IPS-18c (cell line): ENCODE measurements around the gene DPP8.
"Not testable (repeated sequence)": the region's sequence is repeated elsewhere in the genome, so short reads cannot be mapped to it uniquely, and the experiment has no call there.

Source experiments
- H3K4me3 ChIP-seq: 2 replicates; pipeline ENCODE4 v1.7.0; 2013; ENCODE audit warnings: low read depth, mild to moderate bottlenecking, low read length, moderate library complexity; ENCODE audit not compliant: insufficient read depth
- H3K9me3 ChIP-seq: one replicate; pipeline ENCODE4 v1.6.1; 2013; ENCODE audit warnings: mild to moderate bottlenecking, low read length, moderate library complexity; ENCODE audit not compliant: control insufficient read depth, insufficient read depth

Gene DPP8

GRCh38 chr15:65399997-65400396, 117.5 kb downstream of the DPP8 start:
- Histone ChIP-seq H3K4me3 (no peak overlapping the region), H3K9me3 (no peaks in the 10 kb centered on the region)

GRCh38 chr15:65399001-65399706, 118.3 kb downstream of the DPP8 start:
- Histone ChIP-seq H3K4me3 (no peak overlapping the region), H3K9me3 (no peaks in the 10 kb centered on the region)

DNA sequence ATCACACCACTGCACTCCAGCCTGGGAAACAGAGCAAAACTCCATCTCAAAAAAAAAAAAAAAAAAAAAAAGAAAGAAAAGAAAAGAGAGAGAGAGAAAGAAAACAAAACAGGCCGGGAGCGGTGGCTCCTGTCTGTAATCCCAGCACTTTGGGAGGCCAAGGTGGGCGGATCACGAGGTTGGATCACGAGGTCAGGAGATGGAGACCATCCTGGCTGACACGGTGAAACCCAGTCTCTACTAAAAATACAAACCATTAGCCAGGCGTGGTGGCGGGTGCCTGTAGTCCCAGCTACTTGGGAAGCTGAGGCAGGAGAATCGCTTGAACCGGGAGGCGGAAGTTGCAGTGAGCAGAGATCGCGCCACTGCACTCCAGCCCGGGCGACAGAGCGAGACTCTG, 119.0 kb downstream of the DPP8 start:
- not testable (repeated sequence) for H3K9me3 ChIP-seq, H3K4me3 ChIP-seq

GRCh38 chr15:65396965-65397317, 120.5 kb downstream of the DPP8 start:
- H3K4me3 ChIP-seq: peak overlapping the region; percentile 38
- H3K9me3 ChIP-seq: no peaks in the 10 kb centered on the region

DNA sequence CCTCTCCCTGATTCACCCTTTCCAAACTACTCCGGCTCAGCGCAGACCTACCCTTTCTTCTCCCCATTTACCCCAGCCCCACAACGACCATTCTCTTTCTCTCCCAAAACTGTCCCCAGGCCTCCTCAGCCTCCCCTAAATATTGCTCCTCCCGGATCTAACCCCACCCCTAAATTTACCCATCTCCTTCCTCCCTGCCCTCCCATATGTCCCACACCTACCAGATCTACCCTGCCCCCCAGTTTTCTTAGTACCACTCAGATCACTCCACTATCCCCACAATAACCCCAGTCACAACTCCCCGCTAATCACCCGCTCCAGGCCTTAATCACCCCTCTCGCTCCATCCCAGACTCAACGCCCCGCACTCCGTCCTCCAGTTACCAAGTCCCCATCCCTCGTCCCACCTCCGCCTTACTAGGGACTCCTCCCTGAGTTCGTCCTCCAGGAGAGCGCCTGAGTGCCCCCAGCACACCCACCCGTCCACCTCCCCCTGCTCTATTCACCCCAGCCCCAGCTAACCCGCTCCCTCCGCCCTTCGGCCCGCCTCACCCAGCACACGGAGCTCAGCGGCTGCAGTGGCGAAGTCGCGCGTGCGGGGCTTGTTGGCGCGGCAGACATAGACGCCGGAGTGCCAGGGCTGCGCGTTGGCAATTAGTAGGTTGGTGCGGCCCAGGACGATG, 121.1 kb downstream of the DPP8 start:
- Histone ChIP-seq H3K9me3 (no peaks in the 10 kb centered on the region), H3K4me3 (peak overlapping the region; percentile 38)

- H3K9me3 ChIP-seq: no peaks in the 10 kb centered on the region
- peak overlapping the region; percentile 38 for H3K4me3 ChIP-seq
Measured at GRCh38 chr15:65395567-65396202, 121.8 kb downstream of the DPP8 start.

GRCh38 chr15:65394936-65395335, 122.6 kb downstream of the DPP8 start:
- Histone ChIP-seq H3K9me3 (no peaks in the 10 kb centered on the region), H3K4me3 (no peak overlapping the region)

- no peaks in the 10 kb centered on the region for H3K9me3 ChIP-seq
- no peak overlapping the region for H3K4me3 ChIP-seq
Measured at GRCh38 chr15:65394280-65394789, 123.2 kb downstream of the DPP8 start.

DNA sequence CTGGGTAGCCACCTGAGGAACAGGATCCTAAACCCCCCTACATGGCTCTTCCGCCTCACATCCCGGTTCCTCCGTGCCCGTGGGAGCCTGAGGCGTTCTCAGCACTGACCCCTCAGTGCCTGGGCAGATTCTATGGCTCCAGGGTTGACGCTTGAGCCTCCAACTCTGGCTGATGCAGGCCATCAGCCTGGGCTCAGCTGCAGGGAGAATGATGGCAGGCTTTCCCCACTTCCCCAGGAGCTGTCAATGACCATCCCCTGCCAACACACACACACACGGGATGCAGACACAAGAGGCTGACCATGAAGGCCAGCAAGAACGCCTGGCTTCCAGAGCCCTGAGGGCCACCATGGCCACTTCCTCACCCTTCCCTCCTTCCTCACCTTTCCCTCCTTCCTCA, 123.9 kb downstream of the DPP8 start:
- H3K4me3 ChIP-seq: no peak overlapping the region
- no peaks in the 10 kb centered on the region for H3K9me3 ChIP-seq

DNA sequence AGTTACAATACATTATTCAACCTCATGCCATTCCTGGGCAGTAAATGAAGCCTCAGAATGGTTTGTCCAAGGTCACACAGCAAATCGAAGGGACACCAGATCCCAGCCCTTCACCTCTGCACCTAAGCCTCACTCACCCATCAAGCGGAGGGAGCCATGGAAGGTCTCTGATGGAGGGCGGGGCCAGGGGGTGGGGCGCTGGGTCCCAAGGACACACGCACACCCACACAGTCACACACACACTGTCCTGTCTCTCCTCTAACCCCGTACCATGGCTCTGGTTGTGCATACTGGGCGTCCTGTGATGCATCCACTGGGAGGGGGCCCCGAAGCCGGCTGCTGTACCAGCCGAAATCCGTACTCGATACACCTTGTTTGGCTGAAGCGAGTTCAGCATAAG, 124.4 kb downstream of the DPP8 start:
- Histone ChIP-seq H3K4me3 (no peak overlapping the region), H3K9me3 (no peaks in the 10 kb centered on the region)
